Hepatocyte (in vitro differentiated cells): ENCODE results near the gene ZNF281.

Experiments used
- EZH2phosphoT487 ChIP-seq: fragments of 200-600 bp; sonication (generic); IDR thresholded peaks from one replicate; pipeline ENCODE4 v1.6.1; 2018; ENCODE audit warnings: antibody characterized with exemption, mild to moderate bottlenecking, low read depth, moderate library complexity; ENCODE audit not compliant: unreplicated experiment, severe bottlenecking
- TF ChIP-seq, protein P1 (sequence below): fragments of 200-600 bp; sonication (generic); IDR thresholded peaks from 2 replicates; pipeline ENCODE4 v1.5.1; 2016; ENCODE audit warnings: antibody characterized with exemption, mild to moderate bottlenecking; ENCODE audit not compliant: poor library complexity

DNA sequence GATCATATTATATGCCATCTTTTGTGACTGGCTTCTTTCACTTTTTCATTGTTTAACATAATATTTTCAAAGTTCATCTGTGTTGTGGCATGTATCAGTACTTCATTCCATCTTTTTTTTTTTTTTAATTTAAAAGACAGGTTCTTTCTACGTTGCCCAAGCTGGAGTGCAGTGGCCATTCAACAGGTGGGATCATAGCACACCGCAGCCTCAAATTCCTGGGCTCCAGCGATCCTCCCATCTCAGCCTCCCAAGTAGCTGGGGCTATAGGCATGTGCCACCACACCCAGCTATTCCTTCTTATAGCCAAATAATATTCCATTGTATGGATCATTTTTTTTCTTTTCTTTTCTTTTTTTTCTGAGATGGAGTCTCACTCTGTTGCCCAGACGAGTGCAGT is 34.6 kb upstream of the ZNF281 start:
- TF ChIP-seq, protein P1, sequence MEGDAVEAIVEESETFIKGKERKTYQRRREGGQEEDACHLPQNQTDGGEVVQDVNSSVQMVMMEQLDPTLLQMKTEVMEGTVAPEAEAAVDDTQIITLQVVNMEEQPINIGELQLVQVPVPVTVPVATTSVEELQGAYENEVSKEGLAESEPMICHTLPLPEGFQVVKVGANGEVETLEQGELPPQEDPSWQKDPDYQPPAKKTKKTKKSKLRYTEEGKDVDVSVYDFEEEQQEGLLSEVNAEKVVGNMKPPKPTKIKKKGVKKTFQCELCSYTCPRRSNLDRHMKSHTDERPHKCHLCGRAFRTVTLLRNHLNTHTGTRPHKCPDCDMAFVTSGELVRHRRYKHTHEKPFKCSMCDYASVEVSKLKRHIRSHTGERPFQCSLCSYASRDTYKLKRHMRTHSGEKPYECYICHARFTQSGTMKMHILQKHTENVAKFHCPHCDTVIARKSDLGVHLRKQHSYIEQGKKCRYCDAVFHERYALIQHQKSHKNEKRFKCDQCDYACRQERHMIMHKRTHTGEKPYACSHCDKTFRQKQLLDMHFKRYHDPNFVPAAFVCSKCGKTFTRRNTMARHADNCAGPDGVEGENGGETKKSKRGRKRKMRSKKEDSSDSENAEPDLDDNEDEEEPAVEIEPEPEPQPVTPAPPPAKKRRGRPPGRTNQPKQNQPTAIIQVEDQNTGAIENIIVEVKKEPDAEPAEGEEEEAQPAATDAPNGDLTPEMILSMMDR: no peak
- no peak for TF ChIP-seq EZH2phosphoT487
